Measurements from ENCODE around the gene CCT5. TPM values are rescaled to one million over a fixed set of nuclear protein-coding genes. Genes with fewer than 3 reads are reported as not detected.
A peak's percentile ranks its signal among the peaks of the same experiment; 100 is the strongest.

The CCT5 gene
- total RNA-seq, 1 donor from 2014 or later, result 93.2 TPM

DNA sequence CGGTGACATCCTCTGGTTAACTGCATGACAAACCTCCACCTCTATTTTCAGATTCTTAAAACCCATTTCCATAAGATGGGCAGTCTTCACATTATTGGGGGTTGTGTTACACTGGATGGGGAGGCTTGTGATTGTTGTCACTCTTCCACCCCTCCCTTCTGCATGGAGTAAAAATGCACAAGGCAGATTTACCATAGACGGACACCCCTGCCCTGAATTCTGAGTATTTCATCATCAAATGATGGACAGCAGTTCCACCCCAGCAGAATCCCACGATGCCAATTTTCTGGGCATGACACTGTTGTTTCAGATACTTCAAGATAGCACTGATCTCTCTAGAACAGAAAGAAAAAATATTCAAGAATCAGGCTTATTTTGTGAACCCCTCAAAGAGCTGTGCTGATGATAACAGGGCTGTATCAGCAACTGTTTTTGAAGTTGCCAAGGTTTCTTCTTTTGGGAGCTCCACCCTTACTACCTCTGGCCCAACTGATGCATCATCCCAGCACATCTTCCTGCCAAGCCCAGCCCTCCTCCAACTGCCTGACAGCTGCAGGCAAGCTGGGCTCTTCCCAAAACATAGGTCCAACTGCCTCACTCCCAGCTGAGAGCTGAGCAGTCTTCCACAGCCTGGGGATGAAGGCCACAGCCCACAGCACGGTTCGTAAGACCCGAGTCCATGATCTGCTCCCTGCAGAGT lies 36.2 kb downstream of the CCT5 start:
- peaks cover 30% of the 10 kb centered on the region for H3K36me3 ChIP-seq
- TF ChIP-seq, protein P1, sequence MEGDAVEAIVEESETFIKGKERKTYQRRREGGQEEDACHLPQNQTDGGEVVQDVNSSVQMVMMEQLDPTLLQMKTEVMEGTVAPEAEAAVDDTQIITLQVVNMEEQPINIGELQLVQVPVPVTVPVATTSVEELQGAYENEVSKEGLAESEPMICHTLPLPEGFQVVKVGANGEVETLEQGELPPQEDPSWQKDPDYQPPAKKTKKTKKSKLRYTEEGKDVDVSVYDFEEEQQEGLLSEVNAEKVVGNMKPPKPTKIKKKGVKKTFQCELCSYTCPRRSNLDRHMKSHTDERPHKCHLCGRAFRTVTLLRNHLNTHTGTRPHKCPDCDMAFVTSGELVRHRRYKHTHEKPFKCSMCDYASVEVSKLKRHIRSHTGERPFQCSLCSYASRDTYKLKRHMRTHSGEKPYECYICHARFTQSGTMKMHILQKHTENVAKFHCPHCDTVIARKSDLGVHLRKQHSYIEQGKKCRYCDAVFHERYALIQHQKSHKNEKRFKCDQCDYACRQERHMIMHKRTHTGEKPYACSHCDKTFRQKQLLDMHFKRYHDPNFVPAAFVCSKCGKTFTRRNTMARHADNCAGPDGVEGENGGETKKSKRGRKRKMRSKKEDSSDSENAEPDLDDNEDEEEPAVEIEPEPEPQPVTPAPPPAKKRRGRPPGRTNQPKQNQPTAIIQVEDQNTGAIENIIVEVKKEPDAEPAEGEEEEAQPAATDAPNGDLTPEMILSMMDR (IDR thresholded peaks at IDR 0.05; ENCODE audit: borderline replicate concordance), result no peak
- peaks cover 23% of the 10 kb centered on the region for H3K4me1 ChIP-seq
- H3K9me3 ChIP-seq (replicated peaks), result no peaks in the 10 kb centered on the region
- no peaks in the 10 kb centered on the region for H3K27me3 ChIP-seq (ENCODE audit: low read depth)
- peak; percentile 27 for DNase-seq
- H3K4me3 ChIP-seq, result no peak overlapping the region
- intact Hi-C loops (cut with micrococcal nuclease), result loop anchor here (10.0 kb wide), 1 partner anchor 138 kb away; no protein-coding TSS in a partner anchor
- H3K27ac ChIP-seq (replicated peaks), result no peak overlapping the region

DNA sequence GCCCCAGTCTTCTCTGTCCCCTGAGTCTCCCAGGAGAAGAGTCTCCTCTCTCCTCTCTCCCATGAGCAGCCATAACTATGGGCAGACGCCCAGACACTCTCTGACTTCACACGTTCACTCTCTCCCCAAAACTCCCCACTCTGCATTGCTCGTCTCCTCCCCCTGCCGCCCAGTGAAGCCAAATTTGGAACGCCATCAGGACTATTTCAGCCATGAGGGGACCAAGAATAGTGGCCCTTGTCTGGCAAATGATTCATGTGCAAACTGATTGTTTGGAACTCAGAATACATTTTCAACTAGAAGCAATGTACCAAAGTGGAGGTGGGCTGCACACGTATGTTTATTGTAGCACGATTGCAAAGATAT lies 36.8 kb downstream of the CCT5 start:
- H3K27ac ChIP-seq (replicated peaks), result no peak overlapping the region

DNA sequence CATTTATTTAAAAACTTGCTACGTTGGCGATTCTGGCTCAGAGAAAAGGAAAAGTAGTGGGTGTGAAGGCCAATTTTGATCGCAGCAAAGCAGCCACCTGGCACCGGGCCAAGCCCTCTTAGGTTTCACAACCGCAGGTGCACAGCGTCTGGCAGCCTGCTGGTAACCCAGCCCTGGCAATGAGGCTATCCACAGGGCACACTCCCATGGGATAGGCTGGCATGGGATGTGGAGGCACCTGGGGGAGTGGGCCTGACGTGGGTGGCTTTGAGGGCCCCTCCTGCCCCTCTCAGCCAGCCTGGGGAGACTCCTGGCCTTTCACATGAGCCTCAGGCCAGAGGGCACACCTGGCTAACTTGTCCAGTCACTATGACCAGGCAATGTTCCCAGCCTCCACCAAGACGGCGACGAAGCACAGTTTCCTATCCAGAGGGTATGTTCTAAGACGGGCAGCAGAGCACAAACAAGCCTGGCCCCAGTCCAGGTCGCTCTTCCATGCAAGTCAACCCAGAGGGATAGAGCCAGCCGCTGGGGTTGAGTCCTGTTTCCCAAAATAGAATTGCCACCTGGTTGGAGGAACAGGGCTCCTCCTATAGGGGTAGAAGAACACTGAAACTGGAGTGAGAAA lies 38.6 kb downstream of the CCT5 start:
- intact Hi-C loops (cut with micrococcal nuclease), result loop anchor here (10.0 kb wide), 1 partner anchor 136 kb away; no protein-coding TSS in a partner anchor
- Histone ChIP-seq H3K4me3 (no peak overlapping the region), H3K27me3 (ENCODE audit: low read depth) (no peaks in the 10 kb centered on the region), H3K4me1 (peaks cover 23% of the 10 kb centered on the region), H3K27ac (replicated peaks) (peak overlapping the region; percentile 79), H3K9me3 (replicated peaks) (no peaks in the 10 kb centered on the region), H3K36me3 (peaks cover 30% of the 10 kb centered on the region)
- TF ChIP-seq, protein P1 (IDR thresholded peaks at IDR 0.05; ENCODE audit: borderline replicate concordance), result no peak
- peak; percentile 74 for DNase-seq

More for the DNA sequence above, 36.8 kb downstream of the CCT5 start:
- DNase-seq, result no peak
- H3K9me3 ChIP-seq (replicated peaks), result no peaks in the 10 kb centered on the region
- TF ChIP-seq, protein P1 (IDR thresholded peaks at IDR 0.05; ENCODE audit: borderline replicate concordance), result no peak
- intact Hi-C loops (cut with micrococcal nuclease), result loop anchor here (10.0 kb wide), 1 partner anchor 138 kb away; no protein-coding TSS in a partner anchor
- H3K27me3 ChIP-seq (ENCODE audit: low read depth), result no peaks in the 10 kb centered on the region
- H3K4me3 ChIP-seq, result no peak overlapping the region
- H3K4me1 ChIP-seq, result peaks cover 23% of the 10 kb centered on the region
- peaks cover 30% of the 10 kb centered on the region for H3K36me3 ChIP-seq

DNA sequence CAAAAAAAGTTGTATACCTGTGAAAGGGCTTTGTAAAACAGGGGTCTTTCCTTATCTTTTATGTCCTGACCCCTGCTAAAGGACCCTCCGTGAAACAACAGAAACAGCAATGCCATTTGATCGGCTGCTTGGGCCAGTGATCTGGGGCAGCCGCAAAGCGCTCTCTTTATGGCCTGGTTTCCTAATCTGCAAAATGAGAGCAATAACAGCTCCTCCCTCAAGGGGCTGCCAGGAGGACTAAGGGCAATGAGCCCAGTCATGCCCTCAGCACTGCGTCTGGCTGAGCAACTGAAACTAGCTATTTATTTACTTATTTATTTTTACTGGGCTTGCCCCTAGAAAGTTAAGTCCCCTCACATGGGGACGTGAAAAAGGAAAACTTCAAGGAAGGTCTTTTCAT lies 39.3 kb downstream of the CCT5 start:
- TF ChIP-seq, protein P1 (IDR thresholded peaks at IDR 0.05; ENCODE audit: borderline replicate concordance), result no peak
- Histone ChIP-seq H3K27ac (replicated peaks) (peak overlapping the region; percentile 79), H3K9me3 (replicated peaks) (no peaks in the 10 kb centered on the region), H3K27me3 (ENCODE audit: low read depth) (no peaks in the 10 kb centered on the region), H3K4me3 (no peak overlapping the region), H3K36me3 (peaks cover 30% of the 10 kb centered on the region), H3K4me1 (peaks cover 20% of the 10 kb centered on the region)
- no peak for DNase-seq
- intact Hi-C loops (cut with micrococcal nuclease), result loop anchor here (10.0 kb wide), 1 partner anchor 135 kb away; no protein-coding TSS in a partner anchor

DNA sequence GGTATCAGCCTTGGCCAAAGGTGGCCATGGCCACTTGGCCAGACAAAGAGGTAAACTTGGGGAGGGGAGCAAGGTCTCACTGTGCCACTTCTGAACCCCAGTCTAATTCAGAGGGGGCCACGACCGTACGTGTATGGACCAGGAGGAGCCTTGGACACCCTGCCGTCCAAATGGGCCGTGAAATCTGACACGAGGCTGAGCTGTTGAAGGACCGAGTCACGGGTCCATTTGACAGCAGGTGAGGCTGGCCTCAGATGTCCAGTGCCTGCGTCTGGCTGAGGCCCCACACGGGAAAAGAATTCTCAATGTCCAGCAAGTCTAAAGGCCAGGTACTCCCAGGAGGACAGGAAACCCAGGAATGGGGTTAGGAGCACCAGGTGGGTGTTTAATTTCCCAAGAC lies 39.9 kb downstream of the CCT5 start:
- Histone ChIP-seq H3K27ac (replicated peaks) (peak overlapping the region; percentile 79), H3K27me3 (ENCODE audit: low read depth) (no peaks in the 10 kb centered on the region), H3K9me3 (replicated peaks) (no peaks in the 10 kb centered on the region), H3K36me3 (peaks cover 30% of the 10 kb centered on the region), H3K4me3 (no peak overlapping the region), H3K4me1 (peaks cover 20% of the 10 kb centered on the region)
- intact Hi-C loops (cut with micrococcal nuclease), result loop anchor here (10.0 kb wide), 1 partner anchor 135 kb away; no protein-coding TSS in a partner anchor
- DNase-seq, result no peak
- TF ChIP-seq, protein P1 (IDR thresholded peaks at IDR 0.05; ENCODE audit: borderline replicate concordance), result no peak

All from left ventricle myocardium inferior (tissue), 1 donor.